Sigmoid colon (tissue), 7 donors: Measurements from ENCODE around the gene SLC22A8. TPM values are rescaled to one million over a fixed set of nuclear protein-coding genes. Genes with fewer than 3 reads are reported as not detected.

Experiments
- DNase-seq: peaks from one replicate; pipeline ENCODE4 v3.0.0-alpha.2; 2019
- H3K27ac ChIP-seq, 4 donors: fragments of 200-600 bp; sonication (generic); one replicate each; pipeline ENCODE4 v1.5.1; 2016 to 2019; ENCODE audit warnings: mild to moderate bottlenecking in 1 of 4
- H3K27me3 ChIP-seq, 3 donors: fragments of 200-600 bp; sonication (generic); one replicate each; pipeline ENCODE4 v1.5.1; 2019; ENCODE audit warnings: mild to moderate bottlenecking in 1 of 3
- H3K36me3 ChIP-seq, 4 donors: fragments of 200-600 bp; sonication (generic); one replicate each; pipeline ENCODE4 v1.5.1; 2016 to 2019
- H3K4me1 ChIP-seq, 4 donors: fragments of 200-600 bp; sonication (generic); one replicate each; pipeline ENCODE4 v1.5.1; 2017 to 2019
- H3K4me3 ChIP-seq, 4 donors: fragments of 200-600 bp; sonication (generic); one replicate each; pipeline ENCODE4 v1.5.1; 2017 to 2019; ENCODE audit warnings: mild to moderate bottlenecking in 2 of 4, moderate library complexity in 1 of 4
- H3K9me3 ChIP-seq, 4 donors: fragments of 200-600 bp in 3 of 4; sonication (generic) in 3 of 4; one replicate each; pipeline versions ENCODE4 v1.5.1 to v1.6.1; 2013 to 2019
- CTCF ChIP-seq, 4 experiments: fragments of 450-650 bp in 3 of 4; fragments of 200-600 bp in 1 of 4; IDR thresholded peaks; one replicate each; pipeline ENCODE4 v1.5.1; 2016 to 2019; ENCODE audit warnings: antibody characterized with exemption in 4 of 4, mild to moderate bottlenecking in 3 of 4, moderate library complexity in 2 of 4
- EP300 ChIP-seq, 4 donors: sonication (generic); formaldehyde crosslinking; IDR thresholded peaks; one replicate each; pipeline ENCODE4 v1.6.1; 2017; ENCODE audit warnings: antibody characterized with exemption in 4 of 4
- POLR2A ChIP-seq, 2 donors: fragments of 450-650 bp; IDR thresholded peaks; one replicate each; pipeline ENCODE4 v1.6.1; 2016; ENCODE audit warnings: antibody characterized with exemption in 2 of 2, mild to moderate bottlenecking in 2 of 2, moderate library complexity in 2 of 2
- POLR2AphosphoS5 ChIP-seq, 4 donors: sonication (generic); formaldehyde crosslinking; IDR thresholded peaks; one replicate each; pipeline ENCODE4 v1.6.1; 2017; ENCODE audit warnings: antibody characterized with exemption in 4 of 4
- WGBS, 2 donors: extraction: QIAGEN DNeasy Blood & Tissue Kit; methylation state at CpG; one replicate each; pipeline ENCODE4 v1.1.7; 2013; 5-methylcytosine and 5-hydroxymethylcytosine counted together
- intact Hi-C: fragments of 100-400 bp; cut with DNase I; formaldehyde crosslinking; loops from one replicate; pipeline ENCODE4 v1.15.1; 2023
- polyA plus RNA-seq, 3 donors: library from polyadenylated mRNA; stranded (reverse); fragments of 200-250 nt; gene quantifications; one replicate each; pipeline ENCODE4 v1.2.3, GENCODE V29; 2013
- total RNA-seq, 4 donors: library from RNA; depleted of rRNA; stranded (reverse); fragments of >200 nt; gene quantifications; one replicate each; pipeline ENCODE4 v1.1.0, GENCODE V29; 2016
- donor health status: healthy with polysubstance abuse.
- donor health status: Bipolar disorder and iron deficiency.
- donor health status: healthy.

The SLC22A8 gene
- total and polyA plus RNA-seq, 7 donors = not detected

DNA sequence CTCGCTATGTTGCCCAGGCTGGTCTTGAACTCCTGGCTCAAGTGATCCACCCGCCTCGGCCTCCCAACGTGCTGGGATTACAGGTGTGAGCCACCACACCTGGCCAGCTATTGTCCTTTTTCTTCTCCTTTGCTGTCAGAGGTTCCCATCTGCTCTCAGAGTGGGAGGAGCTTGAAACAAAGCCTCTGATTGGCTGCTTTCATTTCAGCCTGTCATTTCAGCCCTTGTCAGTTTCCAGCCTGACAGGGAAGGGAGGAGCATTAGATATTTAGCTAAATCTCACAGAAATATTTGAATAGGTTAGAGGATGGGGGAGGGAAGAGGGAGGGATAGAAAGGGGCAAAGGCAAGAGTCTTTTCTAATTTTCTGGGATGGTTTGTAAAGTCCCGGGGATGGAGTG, 39.5 kb downstream of the SLC22A8 start:
- 60 to 86% methylated on average over 5 of the region's 5 CpGs for WGBS, 2 donors
- peaks cover 0 to 2% (median 0%) of the 10 kb centered on the region in 4 donors for H3K4me1 ChIP-seq
- no peaks in the 10 kb centered on the region for H3K9me3 ChIP-seq
- no peak overlapping the region for H3K4me3 ChIP-seq
- no peaks in the 10 kb centered on the region for H3K36me3 ChIP-seq
- H3K27me3 ChIP-seq = no peaks in the 10 kb centered on the region
- H3K27ac ChIP-seq = no peak overlapping the region
- TF ChIP-seq POLR2AphosphoS5 (IDR thresholded peaks at IDR 0.05) = no peak
- TF ChIP-seq EP300 (IDR thresholded peaks at IDR 0.05) = no peak
- TF ChIP-seq CTCF (IDR thresholded peaks at IDR 0.05) = no peak
- TF ChIP-seq POLR2A (IDR thresholded peaks at IDR 0.05) = no peak
- intact Hi-C loops = no loop called here
- DNase-seq = no peak

DNA sequence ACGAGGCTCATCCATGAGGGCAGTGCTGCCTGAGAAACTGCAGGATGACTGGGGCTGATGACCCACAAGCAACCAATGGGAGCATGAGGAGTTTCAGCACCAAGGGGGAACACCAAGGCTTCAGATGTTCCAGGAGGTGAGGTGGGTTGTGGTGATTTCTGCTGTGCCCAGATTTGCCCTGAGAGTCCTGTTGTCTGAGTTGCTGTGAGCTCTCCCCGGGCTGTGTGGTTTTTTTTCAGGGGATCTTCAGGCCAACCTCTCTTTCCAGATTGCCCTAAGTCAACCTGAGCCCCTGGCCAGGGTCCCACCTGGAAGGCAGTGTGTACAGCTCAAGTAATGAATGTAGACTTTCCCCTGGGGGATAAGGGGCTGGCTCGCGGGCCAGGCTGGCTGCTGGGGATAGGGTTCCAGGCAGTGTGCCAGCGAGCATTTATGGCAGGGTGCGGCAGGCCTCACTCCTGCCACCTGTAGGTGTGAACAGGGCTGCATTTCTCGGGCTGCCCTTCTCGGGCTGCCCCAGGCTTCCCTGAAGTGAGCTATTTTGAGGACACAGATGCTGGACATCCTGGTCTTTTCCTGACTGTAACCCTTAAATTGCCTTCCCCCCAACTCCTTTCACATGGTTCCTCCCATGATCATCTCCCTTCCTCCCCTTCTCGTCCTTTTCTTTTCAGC, 40.7 kb downstream of the SLC22A8 start:
- H3K36me3 ChIP-seq = no peaks in the 10 kb centered on the region
- no peak overlapping the region for H3K27ac ChIP-seq
- DNase-seq = peak; percentile 54
- 13 to 24% methylated on average over 9 of the region's 9 CpGs for WGBS, 2 donors
- TF ChIP-seq POLR2A (IDR thresholded peaks at IDR 0.05) (no peak), EP300 (IDR thresholded peaks at IDR 0.05) (no peak)
- peaks cover 0 to 2% (median 0%) of the 10 kb centered on the region in 4 donors for H3K4me1 ChIP-seq
- no peaks in the 10 kb centered on the region for H3K9me3 ChIP-seq
- no peaks in the 10 kb centered on the region for H3K27me3 ChIP-seq
- intact Hi-C loops = no loop called here
- no peak overlapping the region for H3K4me3 ChIP-seq

DNA sequence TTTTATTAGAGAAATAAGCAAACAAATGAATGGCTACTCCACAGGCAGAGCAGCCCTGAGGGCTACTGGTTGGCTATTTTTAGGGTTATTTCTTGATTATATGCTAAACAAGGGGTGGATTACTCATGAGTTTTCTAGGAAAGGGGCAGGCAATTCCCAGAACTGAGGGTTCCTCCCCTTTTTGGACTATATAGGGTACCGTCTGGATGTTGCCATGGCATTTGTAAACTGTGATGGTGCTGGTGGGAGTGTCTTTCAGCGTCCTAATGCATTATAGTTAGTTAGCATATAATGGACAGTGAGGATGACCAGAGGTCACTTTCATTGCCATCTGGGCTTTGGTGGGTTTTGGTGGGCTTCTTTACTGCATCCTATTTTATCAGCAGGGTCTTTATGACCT, 50.1 kb downstream of the SLC22A8 start:
- no peak for TF ChIP-seq POLR2A (IDR thresholded peaks at IDR 0.05)
- no peak for TF ChIP-seq POLR2AphosphoS5 (IDR thresholded peaks at IDR 0.05)
- no peak for TF ChIP-seq CTCF (IDR thresholded peaks at IDR 0.05)
- no peak for TF ChIP-seq EP300 (IDR thresholded peaks at IDR 0.05)
- Histone ChIP-seq H3K9me3 (no peaks in the 10 kb centered on the region), H3K36me3 (no peaks in the 10 kb centered on the region), H3K4me3 (no peak overlapping the region), H3K4me1 (no peaks in the 10 kb centered on the region), H3K27me3 (no peaks in the 10 kb centered on the region), H3K27ac (no peak overlapping the region)
- DNase-seq = no peak
- intact Hi-C loops = no loop called here
- WGBS, 2 donors = 60 to 61% methylated on average over 2 of the region's 2 CpGs

GRCh38 chr11:62962391-62962790, 53.2 kb downstream of the SLC22A8 start:
- intact Hi-C loops = no loop called here
- no peak overlapping the region for H3K27ac ChIP-seq
- no peaks in the 10 kb centered on the region for H3K9me3 ChIP-seq
- H3K27me3 ChIP-seq = no peaks in the 10 kb centered on the region
- no peak overlapping the region for H3K4me3 ChIP-seq
- WGBS, 2 donors = 75 to 84% methylated on average over 3 of the region's 3 CpGs
- no peak for DNase-seq
- no peak for TF ChIP-seq POLR2A (IDR thresholded peaks at IDR 0.05)
- TF ChIP-seq EP300 (IDR thresholded peaks at IDR 0.05) = no peak
- no peak for TF ChIP-seq CTCF (IDR thresholded peaks at IDR 0.05)
- TF ChIP-seq POLR2AphosphoS5 (IDR thresholded peaks at IDR 0.05) = no peak
- H3K36me3 ChIP-seq = no peaks in the 10 kb centered on the region
- peaks cover 0 to 16% (median 14%) of the 10 kb centered on the region in 4 donors for H3K4me1 ChIP-seq

DNA sequence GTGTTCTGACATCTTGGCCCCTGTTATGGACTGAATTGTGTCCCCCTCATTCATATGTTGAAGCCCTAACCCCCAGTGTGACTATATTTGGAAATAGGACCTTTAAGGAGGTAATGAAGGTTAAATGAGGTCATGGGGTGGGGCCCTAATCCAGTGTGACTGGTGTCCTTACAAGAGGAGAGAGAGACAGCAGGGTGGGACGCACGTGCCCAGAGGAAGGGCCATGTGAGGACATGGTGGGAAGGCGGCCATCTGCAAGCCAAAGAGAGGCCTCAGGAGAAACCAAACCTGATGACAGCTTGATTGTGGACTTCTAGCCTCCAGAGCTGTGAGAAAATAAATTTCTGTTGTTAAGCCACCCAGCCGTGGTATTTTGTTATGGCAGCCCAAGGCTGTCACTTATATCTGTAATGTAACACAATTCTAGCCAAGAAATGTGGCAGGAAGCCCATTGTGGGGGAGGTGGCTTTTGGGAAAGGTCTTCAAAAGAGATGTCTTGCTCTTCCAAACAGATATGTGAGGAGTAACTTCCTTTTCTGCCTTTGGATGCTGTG, 54.5 kb downstream of the SLC22A8 start:
- Histone ChIP-seq H3K4me3 (no peak overlapping the region), H3K4me1 (peaks cover 0 to 16% (median 14%) of the 10 kb centered on the region in 4 donors), H3K27ac (no peak overlapping the region), H3K36me3 (no peaks in the 10 kb centered on the region), H3K27me3 (no peaks in the 10 kb centered on the region), H3K9me3 (no peaks in the 10 kb centered on the region)
- intact Hi-C loops = no loop called here
- DNase-seq = no peak
- WGBS, 2 donors = 84 to 88% methylated on average over 4 of the region's 4 CpGs
- no peak for TF ChIP-seq CTCF (IDR thresholded peaks at IDR 0.05)
